Uterus (tissue), 4 donors: Measurements from ENCODE around the gene GALNT13. TPM values are rescaled to one million over a fixed set of nuclear protein-coding genes. Genes with fewer than 3 reads are reported as not detected.

Source experiments
- DNase-seq, 2 donors: peaks; one replicate each; pipeline ENCODE4 v3.0.0-alpha.2; 2019 to 2020
- H3K27ac ChIP-seq, 2 donors: fragments of 200-600 bp; sonication (generic); 1 replicate in 1 of 2; 2 replicates in 1 of 2; pipeline ENCODE4 v1.5.1; 2016 to 2018
- H3K27me3 ChIP-seq, 2 donors: fragments of 200-600 bp; sonication (generic); one replicate each; pipeline ENCODE4 v1.5.1; 2018 to 2019; ENCODE audit warnings: control low read depth in 1 of 2
- H3K36me3 ChIP-seq, 2 donors: fragments of 200-600 bp; sonication (generic); one replicate each; pipeline ENCODE4 v1.5.1; 2019; ENCODE audit warnings: control low read depth in 1 of 2
- H3K4me1 ChIP-seq, 2 donors: fragments of 200-600 bp; sonication (generic); one replicate each; pipeline ENCODE4 v1.5.1; 2018 to 2019; ENCODE audit warnings: control low read depth in 1 of 2
- H3K4me3 ChIP-seq, 2 donors: fragments of 200-600 bp; sonication (generic); 1 replicate in 1 of 2; 2 replicates in 1 of 2; pipeline ENCODE4 v1.5.1; 2018 to 2019; ENCODE audit warnings: mild to moderate bottlenecking in 1 of 2
- H3K9me3 ChIP-seq, 2 donors: fragments of 200-600 bp; sonication (generic); one replicate each; pipeline ENCODE4 v1.5.1; 2019; ENCODE audit warnings: control low read depth in 1 of 2
- CTCF ChIP-seq, 4 experiments: fragments of 200-600 bp in 2 of 4; fragments of 450-650 bp in 2 of 4; sonication (generic) in 2 of 4; IDR thresholded peaks; one replicate each; pipeline ENCODE4 v1.5.1; 2016 to 2019; ENCODE audit warnings: antibody characterized with exemption in 4 of 4, mild to moderate bottlenecking in 2 of 4, moderate library complexity in 1 of 4
- POLR2A ChIP-seq, 2 donors: fragments of 450-650 bp; IDR thresholded peaks; one replicate each; pipeline ENCODE4 v1.6.1; 2016; ENCODE audit warnings: antibody characterized with exemption in 2 of 2, mild to moderate bottlenecking in 1 of 2, moderate library complexity in 1 of 2
- intact Hi-C: fragments of 100-400 bp; cut with DNase I; formaldehyde crosslinking; loops from one replicate; pipeline ENCODE4 v1.15.1; 2023; ENCODE audit warnings: low total_unique reads
- total RNA-seq, 4 donors: library from RNA; depleted of rRNA in 3 of 4; stranded (reverse); fragments of >200 nt in 3 of 4; gene quantifications; one replicate each; pipeline versions ENCODE4 v1.1.0 to v1.2.4, GENCODE V29; 2014 to 2023
- donor health status: DM: yes; HTN: yes; CAD: no.

The GALNT13 gene
- total RNA-seq, 4 donors from 2014 or later: 0.29 to 16.5 (median 4.1) TPM; not detected in 1

- H3K27ac ChIP-seq: no peak overlapping the region
- intact Hi-C loops: no loop called here
- no peak overlapping the region for H3K4me3 ChIP-seq
- no peak for DNase-seq
- no peaks in the 10 kb centered on the region for H3K4me1 ChIP-seq
- H3K27me3 ChIP-seq: no peaks in the 10 kb centered on the region
- TF ChIP-seq POLR2A (IDR thresholded peaks at IDR 0.05) (no peak), CTCF (IDR thresholded peaks at IDR 0.05) (no peak)
- no peaks in the 10 kb centered on the region for H3K9me3 ChIP-seq
- no peaks in the 10 kb centered on the region for H3K36me3 ChIP-seq
Measured at GRCh38 chr2:154231021-154231420, 359.3 kb downstream of the GALNT13 start.

- TF ChIP-seq POLR2A (IDR thresholded peaks at IDR 0.05) (no peak), CTCF (IDR thresholded peaks at IDR 0.05) (no peak)
- Histone ChIP-seq H3K27me3 (no peaks in the 10 kb centered on the region), H3K27ac (no peak overlapping the region), H3K9me3 (no peaks in the 10 kb centered on the region), H3K36me3 (no peaks in the 10 kb centered on the region), H3K4me1 (no peaks in the 10 kb centered on the region), H3K4me3 (no peak overlapping the region)
- intact Hi-C loops: no loop called here
- no peak for DNase-seq
Measured at GRCh38 chr2:154233231-154233630, 361.5 kb downstream of the GALNT13 start.

- Histone ChIP-seq H3K36me3 (no peaks in the 10 kb centered on the region), H3K4me1 (no peaks in the 10 kb centered on the region), H3K4me3 (no peak overlapping the region), H3K27ac (no peak overlapping the region), H3K27me3 (no peaks in the 10 kb centered on the region), H3K9me3 (no peaks in the 10 kb centered on the region)
- intact Hi-C loops: no loop called here
- DNase-seq: no peak
- no peak for TF ChIP-seq POLR2A (IDR thresholded peaks at IDR 0.05)
- no peak for TF ChIP-seq CTCF (IDR thresholded peaks at IDR 0.05)
Measured at GRCh38 chr2:154238252-154238651, 366.5 kb downstream of the GALNT13 start.

- no peak for DNase-seq
- Histone ChIP-seq H3K9me3 (no peaks in the 10 kb centered on the region), H3K27ac (no peak overlapping the region), H3K4me3 (no peak overlapping the region), H3K27me3 (no peaks in the 10 kb centered on the region), H3K36me3 (no peaks in the 10 kb centered on the region), H3K4me1 (no peaks in the 10 kb centered on the region)
- intact Hi-C loops: no loop called here
- no peak for TF ChIP-seq POLR2A (IDR thresholded peaks at IDR 0.05)
- no peak for TF ChIP-seq CTCF (IDR thresholded peaks at IDR 0.05)
Measured at GRCh38 chr2:154240316-154240715, 368.6 kb downstream of the GALNT13 start.

GRCh38 chr2:154240921-154241379 lies 369.2 kb downstream of the GALNT13 start:
- DNase-seq: no peak

More at GRCh38 chr2:154240921-154241379, 369.2 kb downstream of the GALNT13 start:
- intact Hi-C loops: no loop called here
- no peak for TF ChIP-seq CTCF (IDR thresholded peaks at IDR 0.05)
- no peak for TF ChIP-seq POLR2A (IDR thresholded peaks at IDR 0.05)
- H3K27ac ChIP-seq: no peak overlapping the region
- H3K9me3 ChIP-seq: no peaks in the 10 kb centered on the region
- no peaks in the 10 kb centered on the region for H3K4me1 ChIP-seq
- H3K4me3 ChIP-seq: no peak overlapping the region
- H3K36me3 ChIP-seq: no peaks in the 10 kb centered on the region
- H3K27me3 ChIP-seq: no peaks in the 10 kb centered on the region
